A549 (cell line): Measurements from ENCODE around the gene PCGF6. TPM values are rescaled to one million over a fixed set of nuclear protein-coding genes. Genes with fewer than 3 reads are reported as not detected.
A peak's percentile ranks its signal among the peaks of the same experiment; 100 is the strongest.

Experiments
- ATAC-seq, 2 experiments: fragments of 200-7000 bp in 1 of 2; fragments of >200 bp in 1 of 2; cut with Nextera tagmentation in 1 of 2; cut with Tn5 transposase in 1 of 2; 3 replicates each; pipeline versions ENCODE4 v1.8.0 to v1.9.1; 2018 to 2020; ENCODE audit warnings: mild to moderate bottlenecking in 1 of 2, moderate library complexity in 1 of 2
- CTCF ChIA-PET: fragments of 300-600 bp; sonication (Branson Sonifier 250); formaldehyde crosslinking; extraction: SDS; loops from one replicate; lab custom pipeline; 2021; ENCODE audit warnings: antibody characterized with exemption, inconsistent platforms; lab: Yijun Ruan, JAX
- POLR2A ChIA-PET: fragments of 350-600 bp; formaldehyde crosslinking; extraction: SDS; loops from one replicate; lab custom pipeline; 2021; ENCODE audit warnings: antibody characterized with exemption, inconsistent platforms; lab: Yijun Ruan, JAX
- DNase-seq, 2 experiments: peaks; one replicate each; pipeline versions ENCODE4 v3.0.0 to v3.0.0-alpha.2; 2011 to 2016; ENCODE audit warnings: low read depth in 1 of 2, low spot score in 1 of 2
- FAIRE-seq: peaks from 2 replicates; lab custom pipeline; 2011; peaks lifted over from hg19 to GRCh38; lab: Jason Lieb, UNC
- H3K27ac ChIP-seq, 2 experiments: fragments of >200 bp; sonication (Bioruptor Twin); formaldehyde crosslinking; 3 replicates each; pipeline ENCODE4 v1.5.1; 2016 to 2017
- H3K4me1 ChIP-seq: fragments of >200 bp; sonication (Bioruptor Twin); formaldehyde crosslinking; 3 replicates; pipeline ENCODE4 v1.6.1; 2016
- H3K4me2 ChIP-seq: fragments of >200 bp; sonication (Bioruptor Twin); formaldehyde crosslinking; 3 replicates; pipeline ENCODE4 v1.6.1; 2016
- H3K4me3 ChIP-seq: fragments of >200 bp; sonication (Bioruptor Twin); formaldehyde crosslinking; 3 replicates; pipeline ENCODE4 v1.5.1; 2016
- H3K9me3 ChIP-seq: fragments of >200 bp; sonication (Bioruptor Twin); formaldehyde crosslinking; 3 replicates; pipeline ENCODE4 v1.6.1; 2016
- EHMT2 ChIP-seq: fragments of 200-600 bp; sonication (generic); IDR thresholded peaks from 2 replicates; pipeline ENCODE4 v1.6.1; 2016; ENCODE audit warnings: antibody characterized with exemption, low read depth, mild to moderate bottlenecking, moderate library complexity
- EP300 ChIP-seq, 2 experiments: fragments of >200 bp; sonication (Bioruptor Twin); formaldehyde crosslinking; IDR thresholded peaks; 2 replicates in 1 of 2; 3 replicates in 1 of 2; pipeline ENCODE4 v1.6.1; 2016 to 2017
- FOSB ChIP-seq: fragments of 250-450 bp; sonication (Bioruptor Pico); IDR thresholded peaks from 2 replicates; pipeline ENCODE4 v1.5.0; 2020; ENCODE audit warnings: mild to moderate bottlenecking, moderate library complexity
- HOXA7 ChIP-seq: fragments of 250-450 bp; sonication (Bioruptor Pico); IDR thresholded peaks from 2 replicates; pipeline ENCODE4 v1.5.0; 2020; ENCODE audit warnings: mild to moderate bottlenecking, moderate library complexity
- HOXB5 ChIP-seq: fragments of 250-450 bp; sonication (Bioruptor Pico); IDR thresholded peaks from 2 replicates; pipeline ENCODE4 v1.5.0; 2020; ENCODE audit warnings: mild to moderate bottlenecking, moderate library complexity
- KDM5A ChIP-seq: fragments of 200-600 bp; sonication (generic); IDR thresholded peaks from 2 replicates; pipeline ENCODE4 v1.6.1; 2016; ENCODE audit warnings: antibody characterized with exemption, mild to moderate bottlenecking
- MAFK ChIP-seq: fragments of 450-650 bp; IDR thresholded peaks from 2 replicates; pipeline ENCODE4 v1.6.1; 2014; ENCODE audit not compliant: partially characterized antibody
- NPAS2 ChIP-seq: fragments of 250-450 bp; sonication (Bioruptor Pico); IDR thresholded peaks from 2 replicates; pipeline ENCODE4 v1.8.0; 2022; ENCODE audit warnings: mild to moderate bottlenecking, moderate library complexity, borderline replicate concordance
- POLR2A ChIP-seq: IDR thresholded peaks from 2 replicates; pipeline ENCODE4 v1.6.1; 2012; ENCODE audit warnings: mild to moderate bottlenecking, low read length
- RFX5 ChIP-seq: fragments of 450-650 bp; IDR thresholded peaks from 2 replicates; pipeline ENCODE4 v1.7.1; 2014; ENCODE audit warnings: antibody characterized with exemption, mild to moderate bottlenecking, moderate library complexity
- RNF2 ChIP-seq: fragments of 200-600 bp; sonication (generic); IDR thresholded peaks from 2 replicates; pipeline ENCODE4 v1.6.1; 2016; ENCODE audit warnings: low read depth, mild to moderate bottlenecking, antibody characterized with exemption, moderate library complexity, borderline replicate concordance
- ZC3H11A ChIP-seq: fragments of 450-650 bp; IDR thresholded peaks from 2 replicates; pipeline ENCODE4 v1.6.1; 2014; ENCODE audit warnings: antibody characterized with exemption, mild to moderate bottlenecking
- WGBS: methylation state at CpG from one replicate; pipeline ENCODE4 v1.1.6; 2017; ENCODE audit errors: missing lambda C conversion rate; 5-methylcytosine and 5-hydroxymethylcytosine counted together
- polyA plus RNA-seq, 4 experiments: library from polyadenylated mRNA; depleted of rRNA in 3 of 4; stranded (reverse); fragments of >200 nt; fragmentation: RNase III in 1 of 4; extraction: RNeasy Plus Mini Kit Qiagen cat#74134 plus additional on column Dnase treatment in 1 of 4; gene quantifications; 2 replicates in 3 of 4; 3 replicates in 1 of 4; pipeline ENCODE4 v1.2.3, GENCODE V29; 2011 to 2017
- TF ChIP-seq, protein P1 (sequence below): fragments of 150-350 bp; IDR thresholded peaks from 2 replicates; pipeline ENCODE4 v1.6.1; 2014; ENCODE audit warnings: low read depth, mild to moderate bottlenecking, low read length
- TF ChIP-seq, protein P2 (sequence below): fragments of 200-600 bp; sonication (generic); IDR thresholded peaks from 2 replicates; pipeline ENCODE4 v1.6.1; 2016; ENCODE audit warnings: antibody characterized with exemption, mild to moderate bottlenecking, moderate library complexity
- TF ChIP-seq, protein P3 (sequence below): IDR thresholded peaks from 2 replicates; pipeline ENCODE4 v1.6.1; 2012
- TF ChIP-seq, protein P4 (sequence below): fragments of >200 bp; sonication (Bioruptor Twin); formaldehyde crosslinking; IDR thresholded peaks from 3 replicates; pipeline ENCODE4 v1.5.1; 2016
- TF ChIP-seq, protein P5 (sequence below): fragments of 450-650 bp; IDR thresholded peaks from 2 replicates; pipeline ENCODE4 v1.6.1; 2014; ENCODE audit warnings: antibody characterized with exemption

PCGF6 gene
- polyA plus RNA-seq, 2 of the 4 experiments (the other 2 are of a cell fraction), result 11.3 to 17.6 TPM

DNA sequence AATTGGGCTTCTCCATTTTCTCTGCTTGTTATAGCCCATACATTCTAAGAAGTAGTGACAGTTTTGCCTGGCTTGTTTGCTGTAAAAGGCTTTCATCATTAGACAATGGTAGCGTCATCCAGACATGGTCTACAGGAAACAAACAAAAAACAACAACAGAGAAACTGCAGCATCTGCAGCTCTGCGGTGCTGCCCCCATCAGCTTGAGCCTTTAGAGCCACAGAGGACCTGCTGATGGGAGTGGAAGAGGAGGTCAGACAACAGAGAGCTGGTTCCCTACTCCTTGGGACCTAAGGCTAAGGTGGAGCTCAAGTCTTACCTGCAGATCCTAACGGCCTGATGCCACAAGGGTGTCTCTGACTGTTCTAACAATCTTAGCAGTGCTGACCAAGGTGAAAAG lies 70.9 kb downstream of the PCGF6 start:
- FAIRE-seq, result no peak
- WGBS, result 45% methylated on average over 3 of the region's 3 CpGs
- CTCF ChIA-PET, result interaction anchor here (0.6 to 4.9 kb wide), 7 partner anchors 12 to 1244 kb away, joined by 3 to 24 read pairs (median 6); no protein-coding TSS in a partner anchor
- TF ChIP-seq RFX5 (no peak), EP300 (IDR thresholded peaks at IDR 0.05) (no peak)
- DNase-seq, result no peak
- 0 out of 3 replicates have a peak, but pooled peaks cover 2% of the 10 kb centered on the region for H3K9me3 ChIP-seq
- ATAC-seq, result no peak
- POLR2A ChIA-PET, result no interaction called here
- no peak overlapping the region for H3K27ac ChIP-seq
- H3K4me3 ChIP-seq, result no peak overlapping the region
- H3K4me2 ChIP-seq, result no peak overlapping the region; the same call in 2 of the 3 replicates
- H3K4me1 ChIP-seq, result peaks cover 15% of the 10 kb centered on the region

DNA sequence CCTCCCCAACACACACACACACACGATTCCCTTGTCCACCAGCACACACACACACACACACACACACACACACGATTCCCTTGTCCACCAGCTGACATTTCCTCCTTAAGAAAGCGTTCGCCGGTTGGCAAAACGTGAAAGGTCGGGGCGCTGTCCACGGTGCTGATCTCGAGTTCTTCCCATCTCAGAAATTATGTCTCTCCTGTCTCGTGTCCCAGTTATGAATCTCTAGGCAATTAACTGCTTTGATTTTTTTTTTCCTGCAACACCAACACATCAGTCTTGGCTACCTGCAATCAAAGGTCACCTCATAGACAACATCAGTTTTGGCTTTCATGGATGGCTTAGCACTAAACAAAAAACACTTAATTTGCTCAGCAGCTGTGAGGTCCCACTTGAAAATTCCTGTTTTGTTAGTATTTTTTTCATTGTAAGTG lies 72.1 kb downstream of the PCGF6 start:
- H3K4me1 ChIP-seq, result peaks cover 16% of the 10 kb centered on the region
- POLR2A ChIA-PET, result interaction anchor here (1.0 kb wide), 1 partner anchor 38 kb away, joined by 3 read pairs; no protein-coding TSS in a partner anchor
- FAIRE-seq, result no peak
- H3K4me3 ChIP-seq, result no peak overlapping the region
- 22% methylated on average over 11 of the region's 11 CpGs for WGBS
- DNase-seq, result peak in 1 of 2 experiments; percentile 60
- H3K9me3 ChIP-seq, result 0 out of 3 replicates have a peak, but pooled peaks cover 2% of the 10 kb centered on the region
- ATAC-seq, result no peak
- no peak overlapping the region for H3K27ac ChIP-seq
- peak overlapping the region; percentile 90; the same call in 2 of the 3 replicates for H3K4me2 ChIP-seq
- CTCF ChIA-PET, result interaction anchor here (0.6 to 4.9 kb wide), 10 partner anchors 13 to 448 kb away, joined by 3 to 24 read pairs (median 6); partner anchors contain the start of genes CNNM2 and TAF5
- TF ChIP-seq, protein P1, sequence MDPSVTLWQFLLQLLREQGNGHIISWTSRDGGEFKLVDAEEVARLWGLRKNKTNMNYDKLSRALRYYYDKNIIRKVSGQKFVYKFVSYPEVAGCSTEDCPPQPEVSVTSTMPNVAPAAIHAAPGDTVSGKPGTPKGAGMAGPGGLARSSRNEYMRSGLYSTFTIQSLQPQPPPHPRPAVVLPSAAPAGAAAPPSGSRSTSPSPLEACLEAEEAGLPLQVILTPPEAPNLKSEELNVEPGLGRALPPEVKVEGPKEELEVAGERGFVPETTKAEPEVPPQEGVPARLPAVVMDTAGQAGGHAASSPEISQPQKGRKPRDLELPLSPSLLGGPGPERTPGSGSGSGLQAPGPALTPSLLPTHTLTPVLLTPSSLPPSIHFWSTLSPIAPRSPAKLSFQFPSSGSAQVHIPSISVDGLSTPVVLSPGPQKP, result no peak
- no peak for TF ChIP-seq HOXB5 (CRISPR knock-in tag)
- TF ChIP-seq HOXA7 (CRISPR knock-in tag), result no peak
- no peak for TF ChIP-seq ZC3H11A
- no peak for TF ChIP-seq POLR2A
- TF ChIP-seq, protein P2, sequence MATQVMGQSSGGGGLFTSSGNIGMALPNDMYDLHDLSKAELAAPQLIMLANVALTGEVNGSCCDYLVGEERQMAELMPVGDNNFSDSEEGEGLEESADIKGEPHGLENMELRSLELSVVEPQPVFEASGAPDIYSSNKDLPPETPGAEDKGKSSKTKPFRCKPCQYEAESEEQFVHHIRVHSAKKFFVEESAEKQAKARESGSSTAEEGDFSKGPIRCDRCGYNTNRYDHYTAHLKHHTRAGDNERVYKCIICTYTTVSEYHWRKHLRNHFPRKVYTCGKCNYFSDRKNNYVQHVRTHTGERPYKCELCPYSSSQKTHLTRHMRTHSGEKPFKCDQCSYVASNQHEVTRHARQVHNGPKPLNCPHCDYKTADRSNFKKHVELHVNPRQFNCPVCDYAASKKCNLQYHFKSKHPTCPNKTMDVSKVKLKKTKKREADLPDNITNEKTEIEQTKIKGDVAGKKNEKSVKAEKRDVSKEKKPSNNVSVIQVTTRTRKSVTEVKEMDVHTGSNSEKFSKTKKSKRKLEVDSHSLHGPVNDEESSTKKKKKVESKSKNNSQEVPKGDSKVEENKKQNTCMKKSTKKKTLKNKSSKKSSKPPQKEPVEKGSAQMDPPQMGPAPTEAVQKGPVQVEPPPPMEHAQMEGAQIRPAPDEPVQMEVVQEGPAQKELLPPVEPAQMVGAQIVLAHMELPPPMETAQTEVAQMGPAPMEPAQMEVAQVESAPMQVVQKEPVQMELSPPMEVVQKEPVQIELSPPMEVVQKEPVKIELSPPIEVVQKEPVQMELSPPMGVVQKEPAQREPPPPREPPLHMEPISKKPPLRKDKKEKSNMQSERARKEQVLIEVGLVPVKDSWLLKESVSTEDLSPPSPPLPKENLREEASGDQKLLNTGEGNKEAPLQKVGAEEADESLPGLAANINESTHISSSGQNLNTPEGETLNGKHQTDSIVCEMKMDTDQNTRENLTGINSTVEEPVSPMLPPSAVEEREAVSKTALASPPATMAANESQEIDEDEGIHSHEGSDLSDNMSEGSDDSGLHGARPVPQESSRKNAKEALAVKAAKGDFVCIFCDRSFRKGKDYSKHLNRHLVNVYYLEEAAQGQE, result peak; percentile 97
- no peak for TF ChIP-seq KDM5A
- TF ChIP-seq MAFK, result no peak
- peak; percentile 92 for TF ChIP-seq EHMT2
- no peak for TF ChIP-seq NPAS2 (CRISPR knock-in tag)
- TF ChIP-seq EP300 (IDR thresholded peaks at IDR 0.05), result no peak
- TF ChIP-seq, protein P3, sequence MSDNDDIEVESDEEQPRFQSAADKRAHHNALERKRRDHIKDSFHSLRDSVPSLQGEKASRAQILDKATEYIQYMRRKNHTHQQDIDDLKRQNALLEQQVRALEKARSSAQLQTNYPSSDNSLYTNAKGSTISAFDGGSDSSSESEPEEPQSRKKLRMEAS, result no peak
- TF ChIP-seq RFX5, result no peak

DNA sequence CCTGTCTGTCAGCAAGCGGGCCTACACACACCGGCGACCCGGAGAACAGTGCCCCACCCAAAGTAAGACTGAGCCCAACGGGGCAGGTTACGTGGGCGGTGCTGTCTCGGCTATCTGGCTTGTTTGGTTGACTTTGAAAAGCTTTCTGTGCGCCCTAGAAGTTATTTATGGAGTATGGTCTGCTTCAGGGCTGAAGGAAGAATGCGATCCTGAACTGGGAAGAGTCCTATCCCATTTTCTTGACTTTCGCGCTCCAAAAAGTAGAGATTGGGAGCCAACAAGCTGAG lies 72.5 kb downstream of the PCGF6 start:
- TF ChIP-seq, protein P4, sequence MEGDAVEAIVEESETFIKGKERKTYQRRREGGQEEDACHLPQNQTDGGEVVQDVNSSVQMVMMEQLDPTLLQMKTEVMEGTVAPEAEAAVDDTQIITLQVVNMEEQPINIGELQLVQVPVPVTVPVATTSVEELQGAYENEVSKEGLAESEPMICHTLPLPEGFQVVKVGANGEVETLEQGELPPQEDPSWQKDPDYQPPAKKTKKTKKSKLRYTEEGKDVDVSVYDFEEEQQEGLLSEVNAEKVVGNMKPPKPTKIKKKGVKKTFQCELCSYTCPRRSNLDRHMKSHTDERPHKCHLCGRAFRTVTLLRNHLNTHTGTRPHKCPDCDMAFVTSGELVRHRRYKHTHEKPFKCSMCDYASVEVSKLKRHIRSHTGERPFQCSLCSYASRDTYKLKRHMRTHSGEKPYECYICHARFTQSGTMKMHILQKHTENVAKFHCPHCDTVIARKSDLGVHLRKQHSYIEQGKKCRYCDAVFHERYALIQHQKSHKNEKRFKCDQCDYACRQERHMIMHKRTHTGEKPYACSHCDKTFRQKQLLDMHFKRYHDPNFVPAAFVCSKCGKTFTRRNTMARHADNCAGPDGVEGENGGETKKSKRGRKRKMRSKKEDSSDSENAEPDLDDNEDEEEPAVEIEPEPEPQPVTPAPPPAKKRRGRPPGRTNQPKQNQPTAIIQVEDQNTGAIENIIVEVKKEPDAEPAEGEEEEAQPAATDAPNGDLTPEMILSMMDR, result no peak
- TF ChIP-seq FOSB (CRISPR knock-in tag) (no peak), MAFK (no peak), RNF2 (no peak)
- TF ChIP-seq, protein P5, sequence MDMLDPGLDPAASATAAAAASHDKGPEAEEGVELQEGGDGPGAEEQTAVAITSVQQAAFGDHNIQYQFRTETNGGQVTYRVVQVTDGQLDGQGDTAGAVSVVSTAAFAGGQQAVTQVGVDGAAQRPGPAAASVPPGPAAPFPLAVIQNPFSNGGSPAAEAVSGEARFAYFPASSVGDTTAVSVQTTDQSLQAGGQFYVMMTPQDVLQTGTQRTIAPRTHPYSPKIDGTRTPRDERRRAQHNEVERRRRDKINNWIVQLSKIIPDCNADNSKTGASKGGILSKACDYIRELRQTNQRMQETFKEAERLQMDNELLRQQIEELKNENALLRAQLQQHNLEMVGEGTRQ, result no peak
- Histone ChIP-seq H3K4me3 (peak overlapping the region; percentile 55; the same call in 1 of the 3 replicates), H3K4me2 (peak overlapping the region; percentile 90), H3K9me3 (0 out of 3 replicates have a peak, but pooled peaks cover 2% of the 10 kb centered on the region), H3K27ac (no peak overlapping the region), H3K4me1 (peaks cover 20% of the 10 kb centered on the region)
- no peak for DNase-seq
- no peak for FAIRE-seq
- no peak for ATAC-seq
- ChIA-PET CTCF (interaction anchor here (0.6 to 4.9 kb wide), 10 partner anchors 13 to 448 kb away, joined by 3 to 24 read pairs (median 6); partner anchors contain the start of genes CNNM2 and TAF5), POLR2A (interaction anchor here (1.0 kb wide), 1 partner anchor 37 kb away, joined by 3 read pairs; no protein-coding TSS in a partner anchor)
- WGBS, result 67% methylated on average over 12 of the region's 12 CpGs
